Natural killer cell (primary cell): Measurements from ENCODE around the gene NDUFC1. TPM values are rescaled to one million over a fixed set of nuclear protein-coding genes. Genes with fewer than 3 reads are reported as not detected.

Experiments used
- ATAC-seq, 3 donors: fragments of 150-1000 bp in 2 of 3; fragments of 200-7000 bp in 1 of 3; cut with Tn5 transposase; 1 replicate in 1 of 3; 2 replicates in 2 of 3; pipeline ENCODE4 v1.10.0; 2021; ENCODE audit warnings: mild to moderate bottlenecking in 2 of 3, moderate library complexity in 2 of 3
- DNase-seq, 2 donors: peaks; one replicate each; pipeline versions ENCODE4 v3.0.0 to v3.0.0-alpha.2; 2013 to 2021; ENCODE audit warnings: mixed read lengths in 1 of 2
- H3K27ac ChIP-seq: one replicate; pipeline ENCODE4 v1.5.1; 2013; ENCODE audit warnings: mild to moderate bottlenecking, low read length
- H3K27me3 ChIP-seq: one replicate; pipeline ENCODE4 v1.6.1; 2013; ENCODE audit warnings: low read length; ENCODE audit not compliant: control insufficient read depth, insufficient read depth
- H3K36me3 ChIP-seq: one replicate; pipeline ENCODE4 v1.6.1; 2013; ENCODE audit warnings: low read length; ENCODE audit not compliant: control insufficient read depth, insufficient read depth
- H3K4me1 ChIP-seq: one replicate; pipeline ENCODE4 v1.6.1; 2013; ENCODE audit warnings: low read length; ENCODE audit not compliant: control insufficient read depth, insufficient read depth
- H3K4me3 ChIP-seq: one replicate; pipeline ENCODE4 v1.5.1; 2013; ENCODE audit warnings: low read length
- H3K9me3 ChIP-seq: one replicate; pipeline ENCODE4 v1.6.1; 2013; ENCODE audit warnings: low read length; ENCODE audit not compliant: control insufficient read depth, insufficient read depth
- H3K27ac Mint-ChIP-seq, 2 donors: one replicate each; pipeline ENCODE4 v1.8.0; 2022; ENCODE audit warnings: mild to moderate bottlenecking in 2 of 2, mixed read lengths in 2 of 2, moderate library complexity in 1 of 2
- H3K27me3 Mint-ChIP-seq, 2 donors: one replicate each; pipeline ENCODE4 v1.8.0; 2022; ENCODE audit warnings: low read depth in 2 of 2, mixed read lengths in 2 of 2
- H3K36me3 Mint-ChIP-seq: one replicate; pipeline ENCODE4 v1.8.0; 2022; ENCODE audit warnings: mixed read lengths
- H3K4me1 Mint-ChIP-seq, 2 donors: one replicate each; pipeline ENCODE4 v1.8.0; 2022; ENCODE audit warnings: mixed read lengths in 2 of 2
- H3K4me3 Mint-ChIP-seq: one replicate; pipeline ENCODE4 v1.8.0; 2022; ENCODE audit warnings: mild to moderate bottlenecking, moderate library complexity, mixed read lengths
- H3K9me3 Mint-ChIP-seq, 2 donors: one replicate each; pipeline ENCODE4 v1.8.0; 2022; ENCODE audit warnings: mixed read lengths in 2 of 2
- WGBS: methylation state at CpG from one replicate; pipeline ENCODE4 v1.1.7; 2013; ENCODE audit warnings: missing lambda C conversion rate; ENCODE audit not compliant: insufficient coverage; 5-methylcytosine and 5-hydroxymethylcytosine counted together
- intact Hi-C: fragments of 100-400 bp; cut with micrococcal nuclease; formaldehyde crosslinking; loops from one replicate; pipeline ENCODE4 v1.14.2; 2022
- total RNA-seq, 4 donors: library from RNA; stranded (reverse); fragments of 120-200 nt in 1 of 4; gene quantifications; one replicate each; pipeline versions ENCODE4 v1.2.3 to v1.2.4, GENCODE V29; 2013 to 2022
- TF ChIP-seq, protein P1 (sequence below): fragments of 200-600 bp; IDR thresholded peaks from one replicate; pipeline ENCODE4 v1.8.0; 2022; ENCODE audit warnings: antibody characterized with exemption

Gene NDUFC1
- total RNA-seq, 3 donors from 2014 or later (not counting 1 experiment from before 2014, with no cell fraction given), result 14.0 to 15.8 (median 14.3) TPM

- Histone ChIP-seq H3K36me3 (no peaks in the 10 kb centered on the region), H3K9me3 (no peaks in the 10 kb centered on the region), H3K4me1 (peaks cover 17% of the 10 kb centered on the region), H3K27ac (no peak overlapping the region), H3K4me3 (peak overlapping the region; percentile 26), H3K27me3 (peaks cover 41% of the 10 kb centered on the region)
- Mint-ChIP-seq H3K36me3 (no peaks in the 10 kb centered on the region), H3K4me3 (peak overlapping the region; percentile 86), H3K27ac (no peak overlapping the region), H3K4me1 (peaks cover 19% of the 10 kb centered on the region in 2 donors), H3K9me3 (no peaks in the 10 kb centered on the region), H3K27me3 (peaks cover 32 to 41% of the 10 kb centered on the region in 2 donors)
- ATAC-seq (peak in 2 of 3 donors; percentile 53 to 63), DNase-seq (peak in 1 of 2 donors; percentile 21)
- intact Hi-C loops, result no loop called here
- TF ChIP-seq, protein P1, sequence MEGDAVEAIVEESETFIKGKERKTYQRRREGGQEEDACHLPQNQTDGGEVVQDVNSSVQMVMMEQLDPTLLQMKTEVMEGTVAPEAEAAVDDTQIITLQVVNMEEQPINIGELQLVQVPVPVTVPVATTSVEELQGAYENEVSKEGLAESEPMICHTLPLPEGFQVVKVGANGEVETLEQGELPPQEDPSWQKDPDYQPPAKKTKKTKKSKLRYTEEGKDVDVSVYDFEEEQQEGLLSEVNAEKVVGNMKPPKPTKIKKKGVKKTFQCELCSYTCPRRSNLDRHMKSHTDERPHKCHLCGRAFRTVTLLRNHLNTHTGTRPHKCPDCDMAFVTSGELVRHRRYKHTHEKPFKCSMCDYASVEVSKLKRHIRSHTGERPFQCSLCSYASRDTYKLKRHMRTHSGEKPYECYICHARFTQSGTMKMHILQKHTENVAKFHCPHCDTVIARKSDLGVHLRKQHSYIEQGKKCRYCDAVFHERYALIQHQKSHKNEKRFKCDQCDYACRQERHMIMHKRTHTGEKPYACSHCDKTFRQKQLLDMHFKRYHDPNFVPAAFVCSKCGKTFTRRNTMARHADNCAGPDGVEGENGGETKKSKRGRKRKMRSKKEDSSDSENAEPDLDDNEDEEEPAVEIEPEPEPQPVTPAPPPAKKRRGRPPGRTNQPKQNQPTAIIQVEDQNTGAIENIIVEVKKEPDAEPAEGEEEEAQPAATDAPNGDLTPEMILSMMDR, result no peak
- WGBS, result 13% methylated on average over 40 of the region's 40 CpGs
These were observed 23.1 kb downstream of the NDUFC1 start for GRCh38 chr4:139278912-139279759.

DNA sequence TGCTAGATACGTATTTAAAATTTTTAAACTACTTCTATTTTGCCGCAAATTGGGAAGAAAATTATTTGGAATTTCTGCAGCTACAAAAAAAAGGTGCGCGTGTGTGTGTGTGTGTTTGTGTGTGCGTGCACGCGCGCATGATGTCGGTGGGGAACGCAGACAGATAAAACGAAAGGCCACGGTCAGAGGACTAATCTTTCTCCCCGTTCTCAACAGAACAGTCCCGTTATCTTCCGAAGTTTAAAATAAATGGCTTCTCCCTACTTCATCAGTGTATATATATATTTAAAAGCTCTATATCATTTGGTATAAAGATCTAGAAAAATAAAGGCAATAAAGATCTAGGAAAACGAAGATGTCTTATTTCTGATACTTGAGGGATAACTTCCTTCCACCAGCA, 23.8 kb downstream of the NDUFC1 start:
- Histone ChIP-seq H3K36me3 (no peaks in the 10 kb centered on the region), H3K9me3 (no peaks in the 10 kb centered on the region), H3K27me3 (peaks cover 41% of the 10 kb centered on the region), H3K27ac (no peak overlapping the region), H3K4me1 (peaks cover 17% of the 10 kb centered on the region), H3K4me3 (no peak overlapping the region)
- Mint-ChIP-seq H3K36me3 (no peaks in the 10 kb centered on the region), H3K27me3 (peaks cover 32 to 41% of the 10 kb centered on the region in 2 donors), H3K4me1 (peaks cover 19% of the 10 kb centered on the region in 2 donors), H3K27ac (no peak overlapping the region), H3K4me3 (peak overlapping the region; percentile 86), H3K9me3 (no peaks in the 10 kb centered on the region)
- ATAC-seq, result no peak
- DNase-seq, result no peak
- intact Hi-C loops, result no loop called here
- 81% methylated on average over 11 of the region's 16 CpGs for WGBS
- TF ChIP-seq, protein P1, result no peak

- 89% methylated on average over 3 of the region's 4 CpGs for WGBS
- peaks cover 17% of the 10 kb centered on the region for H3K4me1 ChIP-seq
- no peaks in the 10 kb centered on the region for H3K36me3 ChIP-seq
- H3K27ac ChIP-seq, result no peak overlapping the region
- H3K9me3 ChIP-seq, result no peaks in the 10 kb centered on the region
- no peak overlapping the region for H3K27ac Mint-ChIP-seq
- H3K9me3 Mint-ChIP-seq, result no peaks in the 10 kb centered on the region
- ATAC-seq (no peak), DNase-seq (no peak)
- peaks cover 38% of the 10 kb centered on the region for H3K27me3 ChIP-seq
- intact Hi-C loops, result no loop called here
- H3K4me3 ChIP-seq, result no peak overlapping the region
- H3K36me3 Mint-ChIP-seq, result no peaks in the 10 kb centered on the region
- peaks cover 24 to 29% of the 10 kb centered on the region in 2 donors for H3K27me3 Mint-ChIP-seq
- H3K4me3 Mint-ChIP-seq, result no peak overlapping the region
- peaks cover 17 to 18% of the 10 kb centered on the region in 2 donors for H3K4me1 Mint-ChIP-seq
- TF ChIP-seq, protein P1, result no peak
These were observed 27.0 kb downstream of the NDUFC1 start for GRCh38 chr4:139275281-139275735.
